GM21381 (cell line): Measurements from ENCODE around the gene EXOC3L2.

Experiments used
- ATAC-seq: cut with Tn5 transposase; IDR thresholded peaks from one replicate; pipeline ENCODE4 v1.9.1; 2021; ENCODE audit warnings: mild to moderate bottlenecking, moderate library complexity; ENCODE audit not compliant: unreplicated experiment

The EXOC3L2 gene

DNA sequence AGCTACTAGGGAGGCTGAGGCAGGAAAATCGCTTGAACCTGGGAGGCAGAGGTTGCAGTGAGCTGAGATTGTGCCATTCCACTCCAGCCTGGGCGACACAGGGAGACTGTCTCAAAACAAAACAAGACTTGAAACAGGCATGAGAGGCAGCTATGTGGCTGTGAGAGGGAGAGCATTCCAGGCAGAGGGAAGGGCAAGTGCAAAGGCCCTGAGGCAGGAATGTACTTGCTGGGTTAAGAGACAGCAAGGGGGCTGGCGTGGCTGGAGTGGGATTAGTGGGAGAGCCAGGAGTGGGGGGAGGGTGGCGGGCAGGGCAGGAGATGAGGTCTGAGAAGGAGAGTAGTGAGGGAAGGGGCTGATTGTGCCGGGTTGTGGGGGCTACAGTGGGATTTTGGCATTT lies 21.3 kb downstream of the EXOC3L2 start:
- ATAC-seq, result no peak

GRCh38 chr19:45222724-45223123 lies 22.5 kb downstream of the EXOC3L2 start:
- ATAC-seq, result no peak

DNA sequence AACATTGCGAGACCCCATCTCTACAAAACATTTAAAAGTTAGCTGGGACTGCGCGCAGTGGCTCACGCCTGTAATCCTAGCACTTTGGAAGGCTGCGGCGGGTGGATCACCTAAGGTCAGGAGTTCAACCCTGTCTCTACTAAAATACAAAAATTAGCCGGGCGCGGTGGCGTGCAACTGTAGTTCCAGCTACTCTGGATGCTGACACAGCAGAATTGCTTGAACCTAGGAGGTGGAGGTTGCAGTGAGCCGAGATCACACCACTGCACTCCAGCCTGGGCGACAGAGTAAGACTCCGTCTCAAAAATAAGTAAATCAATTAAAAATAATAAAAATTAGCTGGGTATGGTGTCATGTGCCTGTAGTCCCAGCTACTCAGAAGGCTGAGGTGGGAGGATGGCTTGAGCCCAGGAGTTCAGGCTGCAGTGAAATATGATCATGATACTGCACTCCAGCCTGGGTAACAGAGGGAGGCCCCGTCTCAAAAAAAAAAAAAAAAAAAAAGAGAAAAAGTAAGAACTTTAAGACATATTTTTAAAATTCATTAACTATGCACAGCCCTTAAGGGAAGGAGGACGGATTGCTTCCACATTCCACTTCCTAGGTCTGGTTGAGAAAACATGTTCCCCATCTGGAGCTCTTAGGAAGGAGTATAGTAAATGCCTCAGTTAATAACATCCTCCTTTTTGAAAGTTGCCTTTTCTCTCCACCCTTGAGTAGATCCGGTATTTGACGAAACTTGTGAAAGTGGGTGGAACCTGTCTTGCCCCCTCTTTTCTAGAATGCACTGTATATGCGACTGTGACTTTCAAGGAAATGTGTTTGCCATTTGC lies 26.1 kb downstream of the EXOC3L2 start:
- ATAC-seq, result no peak

GRCh38 chr19:45218426-45218825 lies 26.8 kb downstream of the EXOC3L2 start:
- no peak for ATAC-seq

GRCh38 chr19:45217957-45218334 lies 27.3 kb downstream of the EXOC3L2 start:
- no peak for ATAC-seq

DNA sequence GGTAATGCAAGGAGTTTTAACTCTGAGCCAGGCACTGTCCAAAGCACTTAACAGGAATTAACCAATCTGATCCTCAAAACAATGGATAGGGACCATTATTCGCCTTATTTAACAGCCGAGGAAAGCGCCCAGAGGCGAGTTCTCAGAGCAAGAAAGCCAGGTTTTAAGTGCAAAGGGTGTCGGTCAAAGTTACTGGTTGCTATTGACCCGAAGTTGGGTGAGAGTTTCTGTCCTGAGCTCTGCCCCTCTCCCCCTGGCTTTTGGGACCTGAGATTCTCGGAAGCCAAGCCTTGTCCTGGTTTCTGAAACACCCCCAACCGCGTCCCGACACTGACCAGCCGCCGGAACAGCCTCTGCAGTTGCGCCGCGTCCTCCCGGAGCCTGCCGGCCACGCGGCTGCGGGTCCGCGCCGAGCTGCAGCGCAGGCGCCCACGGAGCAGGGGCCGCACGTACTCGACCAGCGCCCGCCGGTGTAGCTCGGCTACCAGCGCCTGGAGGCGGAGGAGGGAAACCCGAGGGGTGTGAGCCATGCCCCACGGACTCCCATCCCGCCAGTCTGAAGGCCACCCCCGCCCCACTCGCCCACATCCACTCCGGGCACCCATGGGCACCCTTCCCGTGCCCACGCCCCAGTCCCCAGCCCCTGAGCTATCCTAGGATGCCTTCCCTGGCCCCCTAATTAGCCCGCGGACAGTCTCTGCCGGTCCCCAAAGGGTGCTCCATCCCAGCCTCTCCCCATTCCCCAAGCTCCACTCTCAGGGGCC lies 27.8 kb downstream of the EXOC3L2 start:
- no peak for ATAC-seq

GRCh38 chr19:45216667-45217066 lies 28.5 kb downstream of the EXOC3L2 start:
- no peak for ATAC-seq

GRCh38 chr19:45215391-45216191 lies 29.6 kb downstream of the EXOC3L2 start:
- no peak for ATAC-seq

DNA sequence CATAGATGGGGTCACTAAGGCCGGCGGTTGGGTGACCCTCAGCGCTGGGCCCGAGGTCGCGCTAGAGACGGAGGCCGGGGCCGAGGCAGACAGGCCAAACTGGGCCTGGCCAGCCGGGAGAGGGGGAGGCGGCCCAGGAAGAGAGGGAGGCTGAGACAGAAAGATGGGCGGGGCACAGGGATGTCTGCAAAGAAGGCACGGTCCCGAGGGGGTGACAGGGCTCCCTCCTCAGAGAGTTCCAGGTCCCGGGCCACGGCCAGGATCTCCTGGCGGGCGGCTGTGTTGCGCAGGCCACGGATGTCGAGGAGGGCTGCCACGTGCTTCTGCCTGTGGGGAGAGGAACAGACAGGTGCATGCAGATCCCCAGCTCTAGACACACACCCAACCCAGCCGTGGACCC lies 32.2 kb downstream of the EXOC3L2 start:
- ATAC-seq, result no peak

- ATAC-seq, result no peak
These were observed 33.3 kb downstream of the EXOC3L2 start for GRCh38 chr19:45211751-45212381.

GRCh38 chr19:45206328-45206727 lies 38.9 kb downstream of the EXOC3L2 start:
- no peak for ATAC-seq

GRCh38 chr19:45205810-45206209 lies 39.4 kb downstream of the EXOC3L2 start:
- no peak for ATAC-seq

DNA sequence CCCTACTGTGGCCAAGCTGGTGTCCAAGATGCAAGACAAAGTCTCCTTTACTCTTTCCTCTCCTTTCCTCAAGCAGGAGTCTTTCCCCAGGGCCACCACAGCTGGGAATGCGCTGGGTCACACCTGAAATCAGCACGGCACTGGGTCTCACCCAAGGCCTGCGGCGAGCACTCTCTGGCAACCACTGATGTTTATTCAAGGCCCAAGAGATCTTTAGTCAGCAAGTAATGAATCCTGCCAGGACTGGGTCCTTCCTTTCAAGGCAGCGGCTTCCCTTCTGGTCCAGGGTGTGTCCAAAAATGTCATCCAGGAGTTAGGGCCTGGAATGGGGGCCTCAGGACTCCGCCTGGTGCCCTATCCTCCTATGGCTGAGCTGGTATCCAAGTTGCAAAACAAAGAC lies 42.6 kb downstream of the EXOC3L2 start:
- no peak for ATAC-seq

GRCh38 chr19:45200568-45200967 lies 44.6 kb downstream of the EXOC3L2 start:
- ATAC-seq, result no peak

GRCh38 chr19:45195764-45196163 lies 49.4 kb downstream of the EXOC3L2 start:
- no peak for ATAC-seq

DNA sequence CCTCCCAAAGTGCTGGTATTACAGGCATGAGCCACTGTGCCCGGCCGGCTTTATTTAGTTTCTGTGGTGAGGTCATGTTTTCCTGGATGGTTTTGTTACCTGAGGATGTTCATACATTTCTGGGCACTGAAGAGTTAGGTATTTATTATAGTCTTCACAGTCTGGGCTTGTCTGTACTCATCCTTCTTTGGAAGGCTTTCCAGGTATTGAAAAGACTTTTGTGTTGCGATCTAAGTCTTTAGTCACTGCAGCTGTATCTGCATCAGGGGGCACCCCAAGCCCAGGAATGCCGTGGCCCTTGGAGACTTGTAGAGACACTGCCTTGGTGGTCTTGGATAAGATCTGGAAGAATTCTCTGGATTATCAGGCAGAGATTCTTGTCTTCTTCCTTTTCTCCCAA lies 53.8 kb downstream of the EXOC3L2 start:
- no peak for ATAC-seq

DNA sequence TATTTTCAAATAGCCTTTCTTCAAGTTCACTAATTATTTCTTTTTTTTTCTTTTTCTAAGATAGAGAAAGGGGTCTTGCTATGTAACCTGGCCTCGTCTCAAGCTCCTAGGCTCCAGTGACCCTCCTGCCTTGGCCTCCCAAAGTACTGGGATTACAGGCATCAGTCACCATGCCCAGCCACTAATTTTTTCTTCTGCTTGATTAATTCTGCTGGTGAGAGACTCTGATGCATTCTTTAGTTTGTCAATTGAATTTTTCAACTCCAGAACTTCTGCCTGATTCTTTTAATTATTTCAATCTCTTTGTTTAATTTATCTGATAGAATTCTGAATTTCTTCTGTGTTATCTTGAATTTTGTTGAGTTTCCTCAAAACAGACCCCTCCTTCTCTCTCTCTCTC lies 55.2 kb downstream of the EXOC3L2 start:
- no peak for ATAC-seq

DNA sequence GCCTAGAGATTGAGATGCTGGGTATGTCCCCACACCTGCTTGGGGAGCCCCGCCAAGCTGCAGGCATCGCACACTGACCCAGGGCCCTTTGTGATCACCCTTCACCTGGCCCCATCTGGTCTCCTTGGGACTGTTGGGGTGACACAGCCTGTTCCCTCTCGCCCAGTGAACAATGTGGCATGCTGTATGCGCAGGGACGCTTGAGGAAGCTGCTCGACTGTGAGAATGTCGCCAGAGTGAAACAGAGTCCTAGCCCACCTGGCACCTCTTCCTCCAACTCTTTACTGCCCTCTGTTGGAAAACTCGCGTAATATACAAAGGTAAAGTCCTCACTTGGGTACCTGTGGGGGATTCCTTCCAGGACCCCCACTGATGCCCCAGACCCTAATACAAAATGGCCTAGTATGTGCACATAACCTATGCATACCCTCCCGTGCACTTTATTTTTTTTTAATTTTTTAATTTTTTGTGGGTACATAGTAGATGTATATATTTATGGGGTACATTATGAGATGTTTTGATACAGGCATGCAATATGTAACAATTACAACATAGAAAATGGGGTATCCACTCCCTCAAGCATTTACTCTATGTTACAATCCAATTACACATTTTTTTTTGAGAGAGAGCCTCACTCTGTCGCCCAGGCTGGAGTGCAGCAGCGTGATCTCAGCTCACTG lies 57.6 kb downstream of the EXOC3L2 start:
- no peak for ATAC-seq

- no peak for ATAC-seq
These were observed 58.5 kb downstream of the EXOC3L2 start for GRCh38 chr19:45186509-45187334.

DNA sequence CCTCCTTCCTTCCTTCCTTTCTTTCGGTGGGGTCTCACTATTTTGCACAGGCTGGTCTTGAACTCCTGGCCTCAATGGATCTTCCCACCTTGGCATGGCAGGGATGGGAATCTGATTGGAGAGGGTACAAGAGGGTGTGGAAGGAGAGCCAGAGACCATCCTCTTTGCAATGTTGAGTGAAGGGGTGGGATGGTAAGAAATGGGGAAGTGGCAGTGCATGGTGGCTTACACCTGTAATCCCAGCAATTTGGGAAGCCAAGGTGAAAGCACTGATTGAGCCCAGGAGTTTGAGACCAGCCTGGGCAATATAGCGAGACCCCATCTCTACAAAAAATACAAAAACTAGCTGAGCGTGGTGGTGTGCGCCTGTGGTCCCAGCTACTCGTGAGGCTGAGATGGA lies 61.1 kb downstream of the EXOC3L2 start:
- no peak for ATAC-seq
